SK-N-SH treated with all-trans-retinoic acid at 6 μM for 48 hours (cell line): ENCODE results near the gene ACTN1.

Experiments
- ARNTL ChIP-seq: fragments of 450-650 bp; formaldehyde crosslinking; IDR thresholded peaks from 2 replicates; pipeline ENCODE4 v1.5.0; 2020; ENCODE audit warnings: low read depth, mild to moderate bottlenecking, moderate library complexity, borderline replicate concordance
- BACH2 ChIP-seq: fragments of 250-450 bp; sonication (Bioruptor Pico); IDR thresholded peaks from 2 replicates; pipeline ENCODE4 v1.9.0; 2021; ENCODE audit warnings: mild to moderate bottlenecking, borderline replicate concordance
- ESRRG ChIP-seq: fragments of 250-450 bp; sonication (Bioruptor Pico); IDR thresholded peaks from 2 replicates; pipeline ENCODE4 v1.6.1; 2021; ENCODE audit warnings: mild to moderate bottlenecking
- ISL1 ChIP-seq: fragments of 250-450 bp; sonication (Bioruptor Pico); IDR thresholded peaks from 2 replicates; pipeline ENCODE4 v2.1.2; 2022; ENCODE audit warnings: mild to moderate bottlenecking, moderate library complexity
- OSR1 ChIP-seq: fragments of 250-450 bp; sonication (Bioruptor Pico); IDR thresholded peaks from 2 replicates; pipeline ENCODE4 v1.8.0; 2022; ENCODE audit warnings: moderate library complexity, mild to moderate bottlenecking, inconsistent platforms
- RARB ChIP-seq: fragments of 250-450 bp; sonication (Bioruptor Pico); IDR thresholded peaks from 2 replicates; pipeline ENCODE4 v1.8.0; 2021; ENCODE audit warnings: mild to moderate bottlenecking, moderate library complexity
- SNAI2 ChIP-seq: fragments of 250-450 bp; sonication (Bioruptor Pico); IDR thresholded peaks from 2 replicates; pipeline ENCODE4 v1.5.0; 2020; ENCODE audit warnings: mild to moderate bottlenecking, moderate library complexity
- TCF4 ChIP-seq: fragments of 250-450 bp; sonication (Bioruptor Pico); IDR thresholded peaks from 2 replicates; pipeline ENCODE4 v1.8.0; 2021; ENCODE audit warnings: mild to moderate bottlenecking, moderate library complexity, borderline replicate concordance
- ZC3H10 ChIP-seq: fragments of 250-450 bp; sonication (Bioruptor Pico); IDR thresholded peaks from 2 replicates; pipeline ENCODE4 v1.5.1; 2021; ENCODE audit warnings: mild to moderate bottlenecking, moderate library complexity
- ZFP30 ChIP-seq: fragments of 450-650 bp; formaldehyde crosslinking; IDR thresholded peaks from 2 replicates; pipeline ENCODE4 v1.5.0; 2022; ENCODE audit warnings: mild to moderate bottlenecking, moderate library complexity
- ZNF8 ChIP-seq: fragments of 450-650 bp; formaldehyde crosslinking; IDR thresholded peaks from 2 replicates; pipeline ENCODE4 v1.5.0; 2020; ENCODE audit warnings: mild to moderate bottlenecking, moderate library complexity
- TF ChIP-seq, protein P1 (sequence below): fragments of 250-450 bp; sonication (Bioruptor Pico); IDR thresholded peaks from 2 replicates; pipeline ENCODE4 v1.8.0; 2020; ENCODE audit warnings: mild to moderate bottlenecking, moderate library complexity, borderline replicate concordance

DNA sequence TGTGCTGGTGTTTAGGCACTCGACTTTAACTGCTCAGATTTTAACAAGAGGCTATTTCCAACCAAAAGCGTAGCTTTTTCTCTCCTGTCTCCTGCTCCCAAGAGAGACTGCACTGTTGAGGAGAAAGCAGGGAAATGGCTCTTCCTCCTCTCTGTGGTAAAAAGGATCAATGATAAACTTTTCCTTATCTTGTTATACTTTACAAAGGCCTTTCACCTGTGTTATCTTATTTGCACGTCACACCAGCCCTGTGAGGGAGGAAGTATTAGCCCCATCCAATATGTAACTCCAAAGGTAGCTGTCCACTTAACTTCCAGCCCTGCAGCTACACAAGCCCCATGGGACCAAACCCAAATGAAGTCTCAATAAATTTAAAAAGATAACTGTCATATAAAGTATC is 153.4 kb downstream of the ACTN1 start:
- TF ChIP-seq ESRRG (no peak), ARNTL (CRISPR knock-in tag) (no peak), ZC3H10 (CRISPR knock-in tag) (no peak), OSR1 (CRISPR knock-in tag) (no peak), ZFP30 (CRISPR knock-in tag) (no peak), TCF4 (no peak), RARB (CRISPR knock-in tag) (no peak), ZNF8 (CRISPR knock-in tag) (no peak), ISL1 (CRISPR knock-in tag) (no peak), BACH2 (CRISPR knock-in tag) (no peak), SNAI2 (no peak)
- TF ChIP-seq, protein P1, sequence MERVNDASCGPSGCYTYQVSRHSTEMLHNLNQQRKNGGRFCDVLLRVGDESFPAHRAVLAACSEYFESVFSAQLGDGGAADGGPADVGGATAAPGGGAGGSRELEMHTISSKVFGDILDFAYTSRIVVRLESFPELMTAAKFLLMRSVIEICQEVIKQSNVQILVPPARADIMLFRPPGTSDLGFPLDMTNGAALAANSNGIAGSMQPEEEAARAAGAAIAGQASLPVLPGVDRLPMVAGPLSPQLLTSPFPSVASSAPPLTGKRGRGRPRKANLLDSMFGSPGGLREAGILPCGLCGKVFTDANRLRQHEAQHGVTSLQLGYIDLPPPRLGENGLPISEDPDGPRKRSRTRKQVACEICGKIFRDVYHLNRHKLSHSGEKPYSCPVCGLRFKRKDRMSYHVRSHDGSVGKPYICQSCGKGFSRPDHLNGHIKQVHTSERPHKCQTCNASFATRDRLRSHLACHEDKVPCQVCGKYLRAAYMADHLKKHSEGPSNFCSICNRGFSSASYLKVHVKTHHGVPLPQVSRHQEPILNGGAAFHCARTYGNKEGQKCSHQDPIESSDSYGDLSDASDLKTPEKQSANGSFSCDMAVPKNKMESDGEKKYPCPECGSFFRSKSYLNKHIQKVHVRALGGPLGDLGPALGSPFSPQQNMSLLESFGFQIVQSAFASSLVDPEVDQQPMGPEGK (CRISPR knock-in tag) = no peak
